AG10803 (cell line): Measurements from ENCODE around the gene ATP2B3.
A peak's percentile ranks its signal among the peaks of the same experiment; 100 is the strongest.

Experiments used
- DNase-seq: peaks from one replicate; pipeline ENCODE4 v3.0.0; 2010; ENCODE audit warnings: low read depth
- H3K4me3 ChIP-seq: 2 replicates; pipeline ENCODE4 v1.5.1; 2011; ENCODE audit warnings: mild to moderate bottlenecking, low read length, control low read depth
- TF ChIP-seq, protein P1 (sequence below): conservative IDR thresholded peaks from 2 replicates; pipeline ENCODE4 v1.5.1; 2011; ENCODE audit warnings: mild to moderate bottlenecking, low read length, control low read depth, inconsistent platforms

Gene ATP2B3

DNA sequence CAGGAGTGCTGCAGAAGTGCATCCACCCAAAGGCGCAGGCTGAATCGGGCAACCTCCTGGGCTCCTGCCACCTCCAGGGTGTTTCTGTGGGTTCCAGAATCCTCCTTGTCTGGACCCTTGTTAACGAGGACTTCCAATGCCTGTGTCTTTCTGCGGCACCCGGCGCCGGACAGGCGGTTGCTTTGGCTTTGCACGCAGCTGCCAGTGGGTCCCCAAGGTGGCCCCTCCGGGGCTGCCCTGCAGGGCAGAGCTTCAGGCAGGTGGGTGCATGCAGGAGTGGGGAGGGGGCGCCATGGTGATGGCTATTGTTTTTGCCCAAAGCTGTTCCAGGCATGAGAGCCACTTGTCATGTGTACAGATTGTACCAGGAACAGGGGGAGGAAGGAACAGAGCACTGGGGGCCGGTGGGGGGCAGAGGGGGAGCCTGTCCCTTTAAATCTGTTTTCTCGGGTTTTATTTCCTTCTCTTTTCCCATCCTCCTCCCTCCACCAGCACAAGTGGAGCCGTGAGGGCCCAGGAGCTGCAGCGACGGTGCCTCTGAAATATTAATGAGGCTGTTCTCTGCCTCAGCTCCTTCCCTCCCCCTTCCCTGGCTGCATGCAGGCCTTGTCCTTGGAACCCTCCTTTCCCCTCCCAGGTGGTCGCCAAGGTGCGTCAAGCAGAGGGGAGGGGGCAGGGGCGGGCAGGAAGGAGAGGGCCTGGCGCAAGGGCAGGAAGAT is 13.1 kb downstream of the ATP2B3 start:
- TF ChIP-seq, protein P1, sequence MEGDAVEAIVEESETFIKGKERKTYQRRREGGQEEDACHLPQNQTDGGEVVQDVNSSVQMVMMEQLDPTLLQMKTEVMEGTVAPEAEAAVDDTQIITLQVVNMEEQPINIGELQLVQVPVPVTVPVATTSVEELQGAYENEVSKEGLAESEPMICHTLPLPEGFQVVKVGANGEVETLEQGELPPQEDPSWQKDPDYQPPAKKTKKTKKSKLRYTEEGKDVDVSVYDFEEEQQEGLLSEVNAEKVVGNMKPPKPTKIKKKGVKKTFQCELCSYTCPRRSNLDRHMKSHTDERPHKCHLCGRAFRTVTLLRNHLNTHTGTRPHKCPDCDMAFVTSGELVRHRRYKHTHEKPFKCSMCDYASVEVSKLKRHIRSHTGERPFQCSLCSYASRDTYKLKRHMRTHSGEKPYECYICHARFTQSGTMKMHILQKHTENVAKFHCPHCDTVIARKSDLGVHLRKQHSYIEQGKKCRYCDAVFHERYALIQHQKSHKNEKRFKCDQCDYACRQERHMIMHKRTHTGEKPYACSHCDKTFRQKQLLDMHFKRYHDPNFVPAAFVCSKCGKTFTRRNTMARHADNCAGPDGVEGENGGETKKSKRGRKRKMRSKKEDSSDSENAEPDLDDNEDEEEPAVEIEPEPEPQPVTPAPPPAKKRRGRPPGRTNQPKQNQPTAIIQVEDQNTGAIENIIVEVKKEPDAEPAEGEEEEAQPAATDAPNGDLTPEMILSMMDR, result no peak
- DNase-seq, result no peak
- no peak overlapping the region for H3K4me3 ChIP-seq

DNA sequence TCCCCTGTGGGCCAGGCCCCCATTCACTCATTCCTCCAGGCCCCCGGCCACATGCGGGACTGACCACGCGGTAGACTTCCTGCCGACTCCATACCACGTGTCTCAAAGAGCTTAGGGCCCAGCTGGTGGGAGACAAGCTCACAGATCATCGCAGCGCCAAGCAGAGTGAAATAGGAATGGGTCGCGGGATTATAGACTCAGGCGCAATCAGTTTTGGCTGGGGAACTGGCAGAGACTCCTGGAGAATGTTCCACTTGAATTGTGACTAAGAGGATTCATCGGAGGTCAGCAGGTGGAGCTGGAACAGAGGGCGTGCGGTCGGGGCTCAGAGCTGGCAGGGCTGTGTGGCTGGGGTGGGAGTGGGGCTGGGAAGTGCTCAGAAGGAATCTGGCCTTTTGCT is 15.6 kb downstream of the ATP2B3 start:
- no peak overlapping the region for H3K4me3 ChIP-seq
- DNase-seq, result no peak
- TF ChIP-seq, protein P1, result no peak

DNA sequence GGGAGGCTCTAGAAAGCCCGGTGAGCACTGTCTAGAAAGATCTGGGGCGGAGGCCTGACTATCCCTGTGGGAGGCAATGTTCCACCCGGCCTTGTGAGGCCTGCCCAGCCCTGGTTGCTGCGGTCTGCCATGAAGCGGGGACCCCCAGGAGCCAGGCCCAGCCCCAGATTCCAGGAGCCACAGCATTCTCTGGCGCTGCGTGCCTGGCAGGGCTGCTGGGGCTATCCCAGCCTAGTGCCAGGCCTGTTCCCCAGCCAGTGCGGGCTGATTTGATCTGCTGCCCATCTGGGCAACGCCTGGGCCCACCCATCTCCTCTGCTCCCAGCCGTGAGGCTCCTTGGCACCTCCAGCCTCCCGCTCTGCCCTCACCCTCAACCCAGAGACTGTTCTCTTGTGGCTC is 19.6 kb downstream of the ATP2B3 start:
- no peak overlapping the region for H3K4me3 ChIP-seq
- TF ChIP-seq, protein P1, result no peak
- DNase-seq, result no peak

DNA sequence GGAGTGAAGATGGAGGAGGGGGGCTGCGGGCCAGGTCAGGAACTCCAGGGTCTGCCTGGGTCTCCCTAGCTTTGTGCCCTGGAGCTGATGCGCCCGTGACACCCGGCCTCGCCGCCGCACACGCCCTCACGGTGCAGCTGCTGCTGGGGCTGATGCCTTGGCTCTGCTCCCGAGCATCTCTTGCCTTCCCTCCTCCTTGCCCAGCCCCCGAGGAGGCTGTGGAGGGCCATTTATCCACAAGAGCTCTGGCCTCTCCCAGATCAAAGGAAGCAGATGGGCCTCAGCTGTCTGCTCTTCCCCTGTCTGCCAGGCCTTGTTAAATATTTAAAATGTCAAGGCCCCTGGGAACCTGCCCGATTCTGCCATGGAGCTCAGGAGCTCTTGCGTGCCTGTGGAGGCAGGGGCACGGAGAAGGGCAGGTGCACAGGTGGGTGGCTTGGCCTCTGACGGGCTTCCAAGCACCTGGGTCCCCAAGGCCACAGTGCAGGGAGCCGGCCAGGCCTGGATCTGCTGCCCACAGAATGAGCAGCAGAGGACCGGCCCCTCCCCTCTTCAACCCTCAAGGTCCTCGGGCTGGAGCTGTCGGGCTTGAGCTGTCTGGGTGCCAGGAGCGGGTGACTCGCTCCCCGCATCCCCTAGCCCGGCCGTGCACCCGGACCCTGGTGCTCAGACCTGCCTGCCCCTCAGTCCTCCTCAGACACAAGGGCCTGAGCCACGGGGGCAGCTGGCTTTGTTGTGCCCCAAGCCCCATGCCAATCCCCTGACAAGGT is 20.3 kb downstream of the ATP2B3 start:
- DNase-seq, result no peak
- no peak overlapping the region for H3K4me3 ChIP-seq
- TF ChIP-seq, protein P1, result no peak

DNA sequence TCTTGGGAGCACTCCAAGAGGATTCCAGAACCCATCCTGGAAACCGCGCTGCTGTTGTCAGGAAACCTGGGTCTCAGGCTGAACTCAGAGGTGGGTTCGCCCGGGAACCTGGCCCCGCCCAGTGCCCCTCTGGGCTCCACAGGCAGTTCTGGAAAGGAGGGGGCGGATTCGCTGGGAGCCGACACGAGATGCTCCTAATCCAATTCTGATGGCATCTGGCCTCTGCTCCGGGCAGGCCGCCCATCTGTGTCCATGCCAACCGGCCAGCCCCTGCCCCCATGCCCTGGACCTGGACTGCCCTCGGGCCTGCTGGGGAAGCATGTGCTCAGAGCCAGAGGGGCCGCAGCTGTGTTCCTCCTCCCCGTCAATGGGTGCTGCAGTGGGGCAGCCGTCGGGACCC is 21.0 kb downstream of the ATP2B3 start:
- no peak overlapping the region for H3K4me3 ChIP-seq
- DNase-seq, result no peak
- TF ChIP-seq, protein P1, result no peak

DNA sequence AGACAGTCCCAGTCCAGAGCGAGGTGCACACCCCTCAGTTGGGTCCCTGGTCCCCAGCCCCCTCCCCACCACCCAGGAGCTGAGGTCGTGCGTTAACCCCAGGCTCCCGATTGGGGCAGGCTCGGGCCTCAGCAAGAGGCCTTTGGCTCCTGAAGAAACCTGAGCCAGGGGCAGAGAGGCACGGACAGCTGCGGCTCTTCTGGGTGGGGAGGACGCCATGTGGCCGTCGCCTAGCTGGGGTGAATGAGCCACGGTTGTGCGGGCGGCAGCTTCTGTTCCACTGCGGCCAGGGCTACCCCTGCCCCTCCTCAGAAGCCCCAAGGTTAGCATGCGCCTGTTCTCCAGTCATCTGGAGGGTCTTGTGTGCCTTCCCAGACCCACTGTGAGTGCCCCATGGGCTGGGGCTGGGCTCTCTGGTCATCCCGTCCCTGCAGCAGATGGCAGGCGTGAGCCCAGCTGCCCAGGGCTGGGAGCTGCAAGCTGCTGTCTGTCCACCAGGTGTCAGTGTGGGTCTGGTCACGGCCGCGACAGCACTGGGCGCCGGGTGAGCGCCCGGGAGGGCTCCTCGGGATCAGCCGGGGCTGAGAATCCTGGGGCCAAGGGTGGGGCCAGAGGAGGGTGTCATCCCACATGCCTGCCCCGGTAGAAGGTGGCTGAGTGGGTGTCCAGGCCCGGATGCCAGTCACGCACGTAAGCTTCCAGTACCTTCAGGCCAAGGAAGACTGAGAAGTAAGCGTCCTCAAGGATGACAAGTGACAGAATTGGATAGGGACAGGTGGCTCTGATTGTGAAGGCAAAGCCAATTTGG is 21.9 kb downstream of the ATP2B3 start:
- TF ChIP-seq, protein P1, result peak; percentile 72
- no peak overlapping the region for H3K4me3 ChIP-seq
- peak; percentile 31 for DNase-seq
